GM19395 (cell line): ENCODE results near the gene ZFR.
A peak's percentile ranks its signal among the peaks of the same experiment; 100 is the strongest.
"Not testable (repeated sequence)": the region's sequence is repeated elsewhere in the genome, so short reads cannot be mapped to it uniquely, and the experiment has no call there.

Experiments used
- ATAC-seq: cut with Tn5 transposase; IDR thresholded peaks from one replicate; pipeline ENCODE4 v1.9.1; 2021; ENCODE audit warnings: mild to moderate bottlenecking, moderate library complexity; ENCODE audit not compliant: unreplicated experiment

The ZFR gene

GRCh38 chr5:32367271-32367670 is 77.3 kb downstream of the ZFR start:
- not testable (repeated sequence) for ATAC-seq

- no peak for ATAC-seq
Measured at GRCh38 chr5:32365623-32366022, 78.9 kb downstream of the ZFR start.

- ATAC-seq = no peak
Measured at GRCh38 chr5:32363030-32363429, 81.5 kb downstream of the ZFR start.

DNA sequence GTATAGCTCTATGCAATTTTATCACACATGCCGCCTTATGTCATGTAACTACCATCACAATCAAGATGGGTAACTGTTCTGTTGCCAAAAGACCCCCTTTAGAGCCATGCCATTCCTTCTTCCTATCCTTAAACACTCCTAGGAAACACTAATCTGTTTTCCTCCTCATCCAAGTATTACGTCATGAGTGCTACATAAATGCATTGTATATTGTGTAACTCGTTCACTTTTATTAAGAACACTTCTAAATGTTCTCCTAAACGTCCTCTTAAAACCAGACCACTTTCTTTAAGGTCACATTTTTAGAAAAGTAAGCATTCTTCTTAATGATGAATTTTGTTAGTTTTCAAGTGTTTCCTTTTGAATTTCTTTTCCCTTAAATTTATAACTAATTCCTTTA is 82.0 kb downstream of the ZFR start:
- no peak for ATAC-seq

GRCh38 chr5:32360906-32361305 is 83.6 kb downstream of the ZFR start:
- ATAC-seq = no peak

- no peak for ATAC-seq
Measured at GRCh38 chr5:32358611-32359010, 85.9 kb downstream of the ZFR start.

DNA sequence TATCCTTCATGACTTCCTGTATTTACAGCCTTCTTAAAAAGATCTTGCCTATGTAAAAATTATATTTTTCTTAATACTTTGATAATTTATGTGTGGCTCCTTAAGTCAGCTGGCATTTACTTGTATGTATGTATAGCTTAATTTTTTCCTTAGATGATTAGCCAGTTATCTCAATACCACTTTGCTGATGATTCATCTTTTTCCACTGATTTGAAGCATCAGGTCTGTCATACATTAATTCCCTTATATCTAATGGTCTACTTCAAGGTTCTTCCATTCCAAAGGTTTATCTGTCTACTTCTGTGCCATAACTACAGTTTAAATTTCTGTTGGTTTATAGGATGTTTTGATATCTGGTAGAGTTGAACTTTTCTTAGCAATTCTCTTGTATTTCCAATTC is 86.9 kb downstream of the ZFR start:
- no peak for ATAC-seq

DNA sequence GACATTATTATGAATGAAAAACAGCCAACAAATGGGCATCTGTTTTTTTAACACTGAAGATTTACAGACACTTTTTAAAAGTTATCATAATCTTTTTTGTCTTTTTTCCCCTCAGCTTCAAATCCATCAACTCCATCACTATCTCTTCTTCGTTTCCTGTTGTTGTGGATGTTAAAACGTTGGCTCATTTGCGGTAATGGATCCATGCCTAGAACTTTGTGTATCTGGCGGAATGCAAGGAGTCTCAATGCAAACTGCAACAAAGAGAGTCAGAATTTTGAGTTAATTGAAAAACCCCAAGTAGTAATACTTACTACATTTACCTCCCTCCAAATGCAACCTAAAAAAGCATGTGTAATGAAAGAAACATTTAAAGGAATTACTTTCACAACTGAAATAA is 88.9 kb downstream of the ZFR start:
- ATAC-seq = no peak

- ATAC-seq = no peak
Measured at GRCh38 chr5:32353420-32353819, 91.1 kb downstream of the ZFR start.

GRCh38 chr5:32352685-32353084 is 91.9 kb downstream of the ZFR start:
- ATAC-seq = no peak

DNA sequence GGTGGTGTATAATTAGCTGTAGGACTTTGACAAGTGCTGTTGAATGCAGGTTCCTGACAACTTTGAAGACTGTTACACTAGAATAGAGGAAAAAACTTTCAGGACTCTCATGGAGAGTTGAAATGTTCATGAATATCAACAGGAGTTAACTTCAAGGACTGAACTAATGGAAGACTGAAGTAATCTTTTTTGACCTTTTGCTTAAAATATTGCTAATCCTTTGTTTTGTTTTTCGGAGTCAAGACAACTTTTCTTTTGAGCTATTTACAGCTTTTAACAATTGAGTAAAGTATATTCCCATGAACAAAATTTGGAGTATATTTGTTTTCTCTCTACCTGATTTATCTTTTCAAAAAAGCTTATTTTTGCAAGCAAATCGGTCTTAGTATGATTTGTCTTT is 97.7 kb downstream of the ZFR start:
- ATAC-seq = no peak

DNA sequence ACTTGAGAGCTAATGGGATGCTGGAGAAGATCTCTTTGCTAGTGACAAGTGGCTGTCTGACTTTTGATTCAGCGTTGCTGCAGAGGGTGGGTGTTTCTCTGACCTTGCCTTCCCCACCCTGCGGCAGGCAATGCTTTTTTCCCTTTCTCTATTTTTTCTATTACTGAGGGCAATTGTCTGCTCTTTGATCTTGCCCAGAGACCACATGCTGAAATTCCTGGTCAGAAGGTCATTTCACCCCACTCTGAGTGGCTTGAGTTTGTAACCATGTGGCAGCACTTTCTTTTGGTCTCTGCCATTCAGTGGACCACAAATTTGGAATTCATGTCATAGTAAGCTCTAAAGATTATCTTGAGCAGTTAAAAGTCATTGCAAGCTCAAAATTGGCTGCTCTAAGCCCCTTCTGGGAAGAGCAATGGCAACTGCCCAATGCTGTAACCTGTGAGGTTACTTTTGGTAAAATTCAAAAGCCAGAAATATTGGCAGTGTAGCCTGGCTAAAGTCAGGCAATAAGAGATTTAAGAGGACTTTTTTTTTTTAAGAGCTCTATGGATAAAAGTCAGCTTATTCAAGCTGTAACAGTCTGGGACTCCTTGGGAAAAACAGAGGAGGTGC is 101.4 kb downstream of the ZFR start:
- ATAC-seq = no peak

DNA sequence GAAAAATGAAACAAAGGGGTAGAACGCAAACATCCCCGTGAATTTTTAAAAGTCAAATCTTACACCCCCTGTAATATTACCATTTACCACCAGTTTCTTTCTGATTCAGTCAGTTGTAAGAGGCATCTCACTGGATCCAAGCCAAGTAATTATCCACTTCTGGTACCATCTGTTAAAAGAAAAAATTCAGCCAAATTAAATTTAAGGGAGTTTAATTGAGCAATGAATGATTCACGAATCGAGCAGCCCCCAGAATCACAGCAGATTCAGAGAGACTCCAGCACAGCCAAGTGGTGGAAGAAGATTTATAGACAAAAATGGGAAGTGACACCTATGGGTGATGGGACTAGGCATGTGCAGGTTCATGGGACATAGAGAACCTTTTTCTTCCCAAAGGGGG is 101.9 kb downstream of the ZFR start:
- no peak for ATAC-seq

DNA sequence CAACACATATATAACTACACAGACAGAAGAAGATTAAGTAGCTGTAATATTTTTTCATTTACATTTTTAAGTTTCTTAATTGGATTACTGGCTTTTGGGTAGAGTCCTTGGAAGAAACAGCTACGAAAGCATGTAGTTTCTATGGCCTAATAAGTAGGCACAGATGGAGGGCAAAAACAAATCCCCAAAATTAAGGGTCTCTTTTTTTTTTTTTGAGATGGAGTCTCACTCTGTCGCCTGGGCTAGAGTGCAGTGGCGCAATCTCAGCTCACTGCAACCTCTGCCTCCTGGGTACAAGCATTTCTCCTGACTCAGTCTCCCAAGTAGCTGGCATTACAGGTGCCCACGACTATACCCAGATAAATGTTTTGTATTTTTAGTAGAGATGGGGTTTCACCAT is 104.7 kb downstream of the ZFR start:
- ATAC-seq = no peak

DNA sequence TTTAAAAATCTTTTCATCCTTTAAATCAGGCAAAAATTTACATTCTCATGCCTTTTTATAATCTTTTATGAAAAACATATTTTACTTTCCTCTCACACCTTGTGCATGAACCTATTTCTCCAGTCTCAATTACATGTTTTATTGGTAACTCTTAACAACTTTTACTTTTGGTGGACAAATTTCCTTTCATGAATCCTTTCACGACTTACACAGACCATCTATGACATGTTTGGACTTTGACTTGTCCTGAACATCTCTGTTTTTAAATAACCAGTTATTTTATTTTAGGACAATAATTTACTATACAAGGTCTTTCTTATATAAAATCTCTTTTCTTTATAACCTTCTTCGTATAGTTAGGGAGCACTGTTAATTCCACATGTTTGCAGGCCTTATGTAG is 105.3 kb downstream of the ZFR start:
- no peak for ATAC-seq

DNA sequence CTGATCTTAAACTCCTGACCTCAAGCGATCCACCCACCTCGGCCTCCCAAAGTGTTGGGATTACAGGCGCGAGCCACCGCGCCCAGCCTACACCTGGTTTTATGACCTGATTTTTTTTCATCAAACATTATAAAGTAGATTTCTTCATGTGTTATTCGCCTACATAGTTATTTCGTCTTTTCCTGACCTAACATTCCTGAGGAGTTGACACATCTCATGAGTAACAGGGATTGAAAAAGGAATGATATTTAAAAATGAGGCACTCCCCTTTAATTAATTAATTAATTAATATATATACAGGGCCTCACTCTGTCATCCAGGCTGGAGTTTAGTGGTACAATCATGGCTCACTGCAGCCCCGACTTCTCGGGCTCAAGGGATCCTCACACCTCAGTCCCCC is 111.6 kb downstream of the ZFR start:
- no peak for ATAC-seq

GRCh38 chr5:32332361-32332760 is 112.2 kb downstream of the ZFR start:
- ATAC-seq = no peak

GRCh38 chr5:32331935-32332274 is 112.6 kb downstream of the ZFR start:
- no peak for ATAC-seq

DNA sequence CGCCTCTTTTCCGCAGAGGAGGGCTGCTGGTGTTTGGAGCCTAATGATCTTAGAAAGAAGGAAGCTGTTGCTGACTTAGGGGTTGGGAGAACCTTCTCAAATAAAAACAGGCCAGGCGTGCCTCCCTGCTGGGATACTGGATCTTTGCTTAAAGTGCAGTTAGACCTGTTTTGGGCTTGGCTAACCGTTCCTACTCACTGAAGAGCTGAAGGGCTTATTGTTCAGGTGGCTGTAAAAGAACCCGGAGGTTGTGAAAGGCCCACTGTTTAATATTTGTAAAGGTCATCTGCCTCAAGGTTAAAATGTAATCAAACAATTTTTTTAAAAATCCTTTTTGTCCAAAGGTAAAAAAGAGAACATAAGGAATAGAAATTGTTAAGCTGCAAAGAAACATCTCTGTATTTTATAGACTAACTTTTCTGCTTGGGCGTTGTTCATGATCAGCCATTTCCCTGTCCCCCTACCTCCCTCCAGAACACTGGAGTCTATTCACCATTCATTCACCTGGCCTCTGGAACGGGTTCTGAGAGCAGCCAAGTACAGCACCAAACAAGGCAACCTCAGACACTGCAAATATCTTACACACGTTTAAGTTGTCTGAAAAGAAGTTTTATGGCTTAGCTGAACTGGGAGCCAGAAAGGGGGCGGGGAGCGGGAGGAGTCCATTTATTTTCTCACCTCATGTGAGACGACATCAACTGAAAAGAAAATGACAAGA is 113.2 kb downstream of the ZFR start:
- ATAC-seq = no peak

DNA sequence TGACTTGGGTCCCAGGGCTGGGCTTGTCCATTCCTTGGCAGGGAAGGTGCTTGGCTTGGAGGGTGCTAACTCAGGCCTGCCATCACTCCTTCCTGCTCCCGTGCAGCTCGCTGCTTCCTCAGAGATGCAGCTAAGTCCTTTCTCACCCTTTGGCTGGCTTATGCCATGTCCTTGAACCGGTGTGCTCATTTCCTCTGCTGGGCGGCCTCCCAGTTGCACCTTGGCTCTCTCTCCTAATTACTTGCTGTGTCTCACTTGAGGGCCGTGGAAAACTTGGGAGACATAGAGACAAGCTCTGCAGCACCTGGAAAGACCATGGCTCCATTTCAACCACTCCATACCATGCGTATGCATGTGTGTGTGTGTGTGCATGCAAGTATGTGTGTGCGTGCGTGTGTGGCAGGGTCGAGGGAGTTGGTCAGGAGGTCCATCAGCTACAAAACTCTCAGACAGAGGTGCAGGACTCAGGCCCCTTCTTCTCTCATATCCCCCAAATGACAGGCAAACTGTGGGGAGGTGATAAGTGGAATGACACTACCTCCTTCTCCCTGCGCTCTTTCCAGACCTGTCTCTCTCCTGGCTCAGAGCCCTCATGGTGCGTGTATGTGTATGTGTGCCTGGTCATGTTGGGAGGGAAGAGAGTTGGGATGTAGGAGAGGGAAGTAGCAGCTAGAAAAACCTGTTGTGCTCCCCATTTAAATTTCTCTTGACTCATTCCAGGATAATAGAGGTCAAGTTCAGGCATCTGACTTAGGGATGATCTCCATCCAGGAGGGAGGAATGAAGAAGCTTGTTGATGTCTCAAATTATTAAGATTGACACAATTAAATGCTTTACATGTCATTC is 114.2 kb downstream of the ZFR start:
- no peak for ATAC-seq

DNA sequence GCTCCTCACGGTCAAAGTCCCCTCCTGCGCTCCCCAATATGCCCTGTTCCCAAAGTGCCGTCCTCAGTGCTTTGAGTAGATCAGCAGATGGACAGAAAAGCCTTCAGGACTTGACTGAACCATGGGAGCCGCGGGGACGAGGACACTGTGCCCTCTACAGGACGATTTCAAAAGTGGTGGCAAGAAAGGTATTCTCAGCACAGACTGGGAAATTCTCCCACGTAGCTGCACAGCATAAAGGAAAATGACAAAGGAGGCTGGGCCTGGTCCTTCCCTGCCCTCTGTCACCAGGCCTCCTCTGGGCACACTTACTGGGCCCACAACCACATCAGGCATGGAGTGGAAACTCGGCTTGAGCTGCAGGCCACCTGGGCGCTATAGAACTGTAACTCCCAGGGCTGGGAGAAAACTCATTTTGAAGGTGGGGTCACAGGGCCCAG is 115.1 kb downstream of the ZFR start:
- ATAC-seq = peak; percentile 78

DNA sequence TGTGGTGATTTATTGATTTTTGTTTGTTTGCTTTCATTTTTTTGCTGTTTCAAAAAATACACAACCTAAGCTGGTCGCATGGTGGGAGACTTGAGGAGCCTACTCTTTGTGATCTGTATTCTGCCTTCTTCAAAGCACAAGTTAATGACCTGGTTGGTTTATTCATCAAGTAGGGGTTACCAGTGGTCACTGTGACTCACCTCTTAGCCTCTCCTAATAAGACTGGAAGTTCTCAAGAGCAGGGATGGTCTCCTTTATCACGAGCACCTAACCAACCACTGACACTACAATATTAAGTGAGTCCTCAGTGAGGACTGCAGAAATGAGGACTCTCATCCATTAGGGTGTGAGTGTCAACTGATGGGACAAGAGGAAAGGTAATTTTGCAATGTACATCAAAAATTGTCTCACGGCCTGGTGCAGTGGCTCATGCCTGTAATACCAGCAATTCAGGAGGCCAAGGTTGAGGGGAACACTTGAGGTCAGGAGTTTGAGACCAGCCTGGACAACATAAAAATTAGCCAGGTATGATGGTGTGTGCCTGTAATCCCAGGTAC is 118.2 kb downstream of the ZFR start:
- ATAC-seq = no peak
